OCI-LY1 (cell line): Measurements from ENCODE around the gene PRSS8.

Source experiments
- H2AFZ ChIP-seq: fragments of 200-600 bp; sonication (generic), shearing (Covaris generic); 2 replicates; pipeline ENCODE4 v1.6.0; 2014; ENCODE audit warnings: antibody characterized with exemption, mild to moderate bottlenecking, low read length
- H3F3A ChIP-seq: fragments of 200-600 bp; sonication (generic), shearing (Covaris generic); 2 replicates; pipeline ENCODE4 v1.6.0; 2014; ENCODE audit warnings: mild to moderate bottlenecking, antibody characterized with exemption, low read length, moderate library complexity; ENCODE audit not compliant: insufficient read depth
- H3K27ac ChIP-seq: fragments of 200-600 bp; sonication (generic); 2 replicates; pipeline ENCODE4 v1.5.1; 2014; ENCODE audit warnings: low read length, mixed run types, mild to moderate bottlenecking, low read depth; ENCODE audit not compliant: poor library complexity, severe bottlenecking
- H3K27me3 ChIP-seq: fragments of 200-600 bp; sonication (generic); 2 replicates; pipeline ENCODE4 v1.6.0; 2014; ENCODE audit warnings: antibody characterized with exemption, mild to moderate bottlenecking, low read length, moderate library complexity; ENCODE audit not compliant: insufficient read depth
- H3K36me3 ChIP-seq: fragments of 200-600 bp; sonication (generic); 2 replicates; pipeline ENCODE4 v1.6.1; 2014; ENCODE audit warnings: mild to moderate bottlenecking, antibody characterized with exemption, low read length, moderate library complexity, mixed read lengths; ENCODE audit not compliant: insufficient read depth
- H3K4me1 ChIP-seq: fragments of 200-600 bp; sonication (generic); 2 replicates; pipeline ENCODE4 v1.5.1; 2014; ENCODE audit warnings: mild to moderate bottlenecking, low read length, moderate library complexity; ENCODE audit not compliant: insufficient read depth, severe bottlenecking
- H3K4me2 ChIP-seq: fragments of 200-600 bp; sonication (generic), shearing (Covaris generic); 2 replicates; pipeline ENCODE4 v1.6.1; 2014; ENCODE audit warnings: low read length
- H3K4me3 ChIP-seq: fragments of 200-600 bp; sonication (generic); 2 replicates; pipeline ENCODE4 v1.5.1; 2014; ENCODE audit warnings: low read length, low read depth, mild to moderate bottlenecking, mixed read lengths; ENCODE audit not compliant: poor library complexity, severe bottlenecking
- H3K79me2 ChIP-seq: fragments of 200-600 bp; shearing (Covaris generic); 2 replicates; pipeline ENCODE4 v1.6.1; 2016; ENCODE audit warnings: mixed run types, low read length, mixed read lengths; ENCODE audit not compliant: insufficient read depth
- H3K9ac ChIP-seq: fragments of 200-600 bp; sonication (generic), shearing (Covaris generic); 2 replicates; pipeline ENCODE4 v1.6.1; 2014; ENCODE audit warnings: mild to moderate bottlenecking, low read length, mixed read lengths
- H3K9me2 ChIP-seq: fragments of 200-600 bp; sonication (generic), shearing (Covaris generic); 2 replicates; pipeline ENCODE4 v1.6.1; 2014; ENCODE audit warnings: low read depth, mild to moderate bottlenecking, low read length, mixed read lengths
- H3K9me3 ChIP-seq: fragments of 200-600 bp; shearing (Covaris generic); 2 replicates; pipeline ENCODE4 v1.6.1; 2014; ENCODE audit warnings: low read length, mixed read lengths
- H4K20me1 ChIP-seq: fragments of 200-600 bp; sonication (generic), shearing (Covaris generic); 2 replicates; pipeline ENCODE4 v1.6.0; 2016; ENCODE audit warnings: mild to moderate bottlenecking, low read length; ENCODE audit not compliant: insufficient read depth
- CTCF ChIP-seq: fragments of 200-600 bp; sonication (generic), shearing (Covaris generic); IDR thresholded peaks from 2 replicates; pipeline ENCODE4 v1.5.1; 2017; ENCODE audit warnings: mild to moderate bottlenecking, antibody characterized with exemption, low read length, moderate library complexity, mixed read lengths
- EZH2 ChIP-seq: fragments of 200-600 bp; sonication (generic), shearing (Covaris generic); IDR thresholded peaks from 2 replicates; pipeline ENCODE4 v1.8.0; 2017; ENCODE audit warnings: borderline replicate concordance, mixed run types, mild to moderate bottlenecking, antibody characterized with exemption, low read length, moderate library complexity, mixed read lengths

Gene PRSS8

DNA sequence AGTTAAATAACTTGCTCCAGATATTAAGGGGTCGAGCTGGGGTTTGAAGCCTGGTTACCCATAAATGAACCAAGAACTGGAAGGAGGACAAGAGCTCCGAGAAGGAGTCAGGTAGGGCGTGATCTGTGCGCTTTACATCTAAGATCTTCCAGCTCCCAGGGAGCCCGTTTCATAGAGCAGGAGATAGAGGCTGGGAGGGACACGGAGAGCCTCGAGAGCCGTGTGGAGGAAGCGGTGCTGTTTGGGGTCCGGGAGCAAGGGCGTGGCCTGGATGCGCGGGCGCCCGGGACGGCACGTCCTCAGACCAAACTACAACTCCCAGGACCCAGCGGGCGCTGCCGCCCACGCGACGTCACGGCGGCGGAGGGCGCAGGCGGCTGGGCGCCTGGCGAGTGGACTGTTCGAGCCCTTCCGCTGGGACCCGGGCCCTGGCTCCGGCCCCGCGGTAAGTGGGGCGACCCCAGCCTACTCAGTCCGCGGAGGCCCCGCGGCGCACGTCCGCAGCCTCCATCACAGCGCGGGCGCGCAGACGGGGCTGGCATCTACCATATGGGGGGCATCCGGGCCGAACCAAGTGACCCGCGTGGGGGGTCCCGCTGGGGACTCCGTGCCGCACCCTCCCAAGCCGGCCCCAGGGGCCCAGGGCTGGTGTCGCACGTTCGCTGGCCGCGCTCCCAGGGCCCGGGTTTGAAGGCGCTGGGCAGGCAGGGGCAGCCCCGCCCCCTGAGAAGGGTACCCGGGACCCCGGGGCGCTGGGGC, 27.3 kb downstream of the PRSS8 start, which contains the start of gene BCKDK:
BCKDK (plus strand) TSS at position 352 of the 759 bp plus-strand sequence. CDS start 838 bp downstream, outside the sequence.
- H3K27me3 ChIP-seq = no peaks in the 10 kb centered on the region
- H3K27ac ChIP-seq = peak within 1 kb of the TSS; percentile 64

DNA sequence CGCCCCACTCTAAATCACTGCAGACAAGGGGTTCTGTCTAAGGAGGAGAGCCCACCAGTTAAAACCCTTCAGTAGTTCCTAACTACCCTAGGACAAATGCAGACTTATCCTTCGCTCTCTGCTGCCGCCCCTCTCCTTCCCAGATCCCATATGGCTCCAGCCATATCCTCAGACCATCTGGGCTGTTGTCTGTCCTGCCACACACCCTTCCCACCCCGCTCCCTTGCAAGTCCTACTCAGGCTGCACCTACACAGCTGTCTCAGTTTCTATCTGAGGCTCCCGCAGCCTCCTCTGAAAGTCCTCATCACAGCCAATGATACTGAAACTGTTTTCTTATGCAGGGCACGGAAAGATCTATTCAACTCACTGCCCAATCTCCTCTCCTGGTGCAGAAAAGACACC, 28.1 kb downstream of the PRSS8 start:
- Histone ChIP-seq H3K9me3 (no peaks in the 10 kb centered on the region), H3K27ac (peak overlapping the region; percentile 64), H2AFZ (no peak overlapping the region), H3K9me2 (no peaks in the 10 kb centered on the region), H3K9ac (peak overlapping the region; percentile 95; the same call in 1 of the 2 replicates), H4K20me1 (no peaks in the 10 kb centered on the region), H3K4me1 (peaks cover 25% of the 10 kb centered on the region), H3F3A (peaks cover 5% of the 10 kb centered on the region), H3K36me3 (peaks cover 26% of the 10 kb centered on the region), H3K79me2 (no peaks in the 10 kb centered on the region), H3K27me3 (no peaks in the 10 kb centered on the region), H3K4me3 (peak overlapping the region; percentile 95), H3K4me2 (peak overlapping the region; percentile 94)
- TF ChIP-seq EZH2 = no peak
- no peak for TF ChIP-seq CTCF

More for the DNA sequence above, 27.3 kb downstream of the PRSS8 start, which contains the start of gene BCKDK:
- no peaks in the 10 kb centered on the region for H4K20me1 ChIP-seq
- H3K9ac ChIP-seq = peak within 1 kb of the TSS; percentile 95
- peaks cover 5% of the 10 kb centered on the region for H3F3A ChIP-seq
- no peak within 1 kb of the TSS for H2AFZ ChIP-seq
- H3K36me3 ChIP-seq = peaks cover 34% of the 10 kb centered on the region
- H3K4me2 ChIP-seq = peak within 1 kb of the TSS; percentile 94
- peaks cover 25% of the 10 kb centered on the region for H3K4me1 ChIP-seq
- H3K9me2 ChIP-seq = no peaks in the 10 kb centered on the region
- no peaks in the 10 kb centered on the region for H3K9me3 ChIP-seq
- TF ChIP-seq CTCF = no peak
- TF ChIP-seq EZH2 = no peak
- no peaks in the 10 kb centered on the region for H3K79me2 ChIP-seq
- peak within 1 kb of the TSS; percentile 95 for H3K4me3 ChIP-seq

DNA sequence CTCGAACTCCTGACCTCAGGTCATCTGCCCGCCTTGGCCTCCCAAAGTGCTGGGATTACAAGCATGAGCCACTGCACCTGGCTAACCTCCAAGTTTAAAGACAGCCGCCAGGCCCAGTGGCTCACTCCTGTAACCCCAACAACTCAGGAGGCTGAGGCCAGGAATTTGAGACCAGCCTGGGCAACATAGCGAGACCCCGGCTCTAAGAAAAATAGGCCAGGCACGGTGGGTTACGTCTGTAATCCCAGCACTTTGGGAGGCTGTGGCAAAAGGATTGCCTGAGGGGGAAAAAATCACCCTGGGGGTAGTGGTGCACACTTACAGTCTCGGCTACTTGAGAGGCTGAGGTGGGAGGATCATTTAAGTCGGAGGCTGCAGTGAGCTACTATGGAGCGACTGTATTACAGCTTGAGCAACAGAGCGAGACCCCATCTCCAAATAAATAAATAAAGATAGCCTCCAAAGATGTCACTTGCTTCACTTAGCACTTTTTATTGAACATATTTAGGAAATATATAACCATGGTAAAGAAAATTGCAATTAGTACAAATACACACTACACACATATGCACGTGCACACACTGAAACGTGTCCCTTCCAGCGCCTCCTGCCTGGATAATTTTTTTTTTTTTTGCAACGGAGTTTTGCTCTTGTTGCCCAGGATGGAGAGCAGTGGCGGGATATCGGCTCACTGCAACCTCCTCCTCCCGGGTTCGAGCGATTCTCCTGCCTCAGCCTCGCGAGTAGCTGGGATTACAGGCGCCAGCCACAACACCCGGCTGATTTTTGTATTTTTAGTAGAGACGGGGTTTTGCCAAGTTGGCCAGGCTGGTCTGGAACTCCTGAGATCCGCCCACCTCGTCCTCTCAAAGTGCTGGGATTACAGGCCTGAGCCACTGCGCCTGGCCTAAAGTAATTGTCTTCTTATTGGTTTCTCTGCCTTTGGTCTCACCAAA, 28.7 kb downstream of the PRSS8 start:
- H2AFZ ChIP-seq = no peak overlapping the region
- H3K27me3 ChIP-seq = no peaks in the 10 kb centered on the region
- H3K36me3 ChIP-seq = peaks cover 20% of the 10 kb centered on the region; the same call in 1 of the 2 replicates
- no peaks in the 10 kb centered on the region for H3K79me2 ChIP-seq
- peaks cover 25% of the 10 kb centered on the region for H3K4me1 ChIP-seq
- peak overlapping the region; percentile 94; the same call in 1 of the 2 replicates for H3K4me2 ChIP-seq
- peaks cover 5% of the 10 kb centered on the region for H3F3A ChIP-seq
- H4K20me1 ChIP-seq = no peaks in the 10 kb centered on the region
- H3K27ac ChIP-seq = peak overlapping the region; percentile 64
- H3K4me3 ChIP-seq = no peak overlapping the region
- H3K9ac ChIP-seq = no peak overlapping the region
- no peaks in the 10 kb centered on the region for H3K9me2 ChIP-seq
- no peak for TF ChIP-seq EZH2
- TF ChIP-seq CTCF = no peak
- no peaks in the 10 kb centered on the region for H3K9me3 ChIP-seq
